OCI-LY7 (cell line): Measurements from ENCODE around the gene XPNPEP1. TPM values are rescaled to one million over a fixed set of nuclear protein-coding genes. Genes with fewer than 3 reads are reported as not detected.

Experiments
- Bru-seq: library from RNA; stranded (reverse); fragments of 400-500 nt; gene quantifications from one replicate; lab custom pipeline; 2021; lab: Mats Ljungman, UMichigan
- BruChase-seq, 2 experiments: library from RNA; stranded (reverse); fragments of 400-500 nt; gene quantifications; one replicate each; lab custom pipeline; 2021; lab: Mats Ljungman, UMichigan
- BruUV-seq: library from RNA; stranded (reverse); fragments of 400-500 nt; replicated peaks from 2 replicates; lab custom pipeline; 2021; lab: Mats Ljungman, UMichigan
- CTCF ChIA-PET: fragments of 300-600 bp; sonication (Branson Sonifier 250); formaldehyde crosslinking; loops from one replicate; lab custom pipeline; 2022; ENCODE audit warnings: antibody characterized with exemption; ENCODE audit not compliant: unreplicated experiment; lab: Charles Lee
- POLR2A ChIA-PET: fragments of 300-600 bp; sonication (Branson Sonifier 250); formaldehyde crosslinking; loops from one replicate; lab custom pipeline; 2022; ENCODE audit warnings: antibody characterized with exemption; lab: Charles Lee
- DNase-seq: peaks from one replicate; pipeline ENCODE4 v3.0.0-alpha.2; 2015; ENCODE audit warnings: low spot score
- H2AFZ ChIP-seq: fragments of 200-600 bp; sonication (generic), shearing (Covaris generic); 2 replicates; pipeline ENCODE4 v1.6.1; 2014; ENCODE audit warnings: mild to moderate bottlenecking, antibody characterized with exemption, low read length, moderate library complexity
- H3K27ac ChIP-seq: fragments of 200-600 bp; sonication (generic); 2 replicates; pipeline ENCODE4 v1.5.1; 2014; ENCODE audit warnings: mixed run types, low read depth, mild to moderate bottlenecking, moderate library complexity, low read length, inconsistent platforms; ENCODE audit not compliant: poor library complexity, severe bottlenecking
- H3K36me3 ChIP-seq: fragments of 200-600 bp; sonication (generic); 2 replicates; pipeline ENCODE4 v1.6.1; 2014; ENCODE audit warnings: mild to moderate bottlenecking, antibody characterized with exemption, low read length, moderate library complexity, mixed read lengths; ENCODE audit not compliant: insufficient read depth
- H3K4me1 ChIP-seq: fragments of 200-600 bp; sonication (generic); 2 replicates; pipeline ENCODE4 v1.5.1; 2014; ENCODE audit warnings: mild to moderate bottlenecking, low read length; ENCODE audit not compliant: insufficient read depth, poor library complexity, severe bottlenecking
- H3K4me2 ChIP-seq: fragments of 200-600 bp; sonication (generic); 2 replicates; pipeline ENCODE4 v1.6.1; 2014; ENCODE audit warnings: mild to moderate bottlenecking, low read length
- H3K4me3 ChIP-seq: fragments of 200-600 bp; sonication (generic); 2 replicates; pipeline ENCODE4 v1.5.1; 2014; ENCODE audit warnings: mild to moderate bottlenecking, low read depth, low read length; ENCODE audit not compliant: poor library complexity, severe bottlenecking
- H3K79me2 ChIP-seq: fragments of 200-600 bp; sonication (generic); 2 replicates; pipeline ENCODE4 v1.6.1; 2016; ENCODE audit warnings: low read depth, mild to moderate bottlenecking, low read length, moderate library complexity, mixed read lengths; ENCODE audit not compliant: insufficient read depth
- H3K9me2 ChIP-seq: fragments of 200-600 bp; sonication (generic); 2 replicates; pipeline ENCODE4 v1.6.1; 2016; ENCODE audit warnings: mild to moderate bottlenecking, low read length, mixed read lengths; ENCODE audit not compliant: insufficient read depth
- H3K9me3 ChIP-seq: fragments of 200-600 bp; sonication (generic); 2 replicates; pipeline ENCODE4 v1.6.1; 2014; ENCODE audit warnings: mild to moderate bottlenecking, mixed run types, low read length, mixed read lengths
- H4K20me1 ChIP-seq: fragments of 200-600 bp; sonication (generic); 2 replicates; pipeline ENCODE4 v1.6.1; 2014; ENCODE audit warnings: mild to moderate bottlenecking, antibody characterized with exemption, low read length, moderate library complexity, mixed read lengths; ENCODE audit not compliant: insufficient read depth
- EZH2phosphoT487 ChIP-seq: fragments of 200-600 bp; sonication (generic); IDR thresholded peaks from 2 replicates; pipeline ENCODE4 v1.6.1; 2018; ENCODE audit warnings: low read depth, borderline replicate concordance, mild to moderate bottlenecking, mixed run types, antibody characterized with exemption, low read length, moderate library complexity, mixed read lengths
- intact Hi-C: fragments of 100-400 bp; cut with micrococcal nuclease; formaldehyde crosslinking; loops from one replicate; pipeline ENCODE4 v1.10.0; 2022; ENCODE audit not compliant: unreplicated experiment
- long read RNA-seq: library from polyadenylated mRNA; stranded (forward); transcript quantifications from one replicate; pipeline ENCODE4 v2.0.0, GENCODE V29; 2022
- total RNA-seq, 2 experiments: library from RNA; depleted of rRNA in 1 of 2; stranded (reverse); fragments of >200 nt in 1 of 2; shearing (Covaris generic) in 1 of 2; gene quantifications; 2 replicates each; pipeline ENCODE4 v1.2.3, GENCODE V29; 2014 to 2022
- TF ChIP-seq, protein P1 (sequence below): fragments of 200-600 bp; sonication (generic); conservative IDR thresholded peaks from 2 replicates; pipeline ENCODE4 v1.5.1; 2014; ENCODE audit warnings: mild to moderate bottlenecking, antibody characterized with exemption, low read length, moderate library complexity, mixed read lengths

Gene XPNPEP1
- total RNA-seq (2014; rRNA removed; shearing (Covaris generic)) (234 and 237 TPM in 2 replicates), total RNA-seq (2022) (130 and 136 TPM in 2 replicates), Bru-seq, nascent RNA (percentile 91 among the genes with signal in this experiment), BruChase-seq, experiment 1, labeled RNA remaining after a 6-hour chase (percentile 91 among the genes with signal in this experiment), BruChase-seq, experiment 2, labeled RNA remaining after a 2-hour chase (percentile 85 among the genes with signal in this experiment)
- long read RNA-seq, transcript XPNPEP1-218 (21 exons, 2,539 nt), result major isoform, 138 of 232 reads
- long read RNA-seq, partial matches to known transcripts, result 28 of 232 reads
- long read RNA-seq, other reads (novel, unspliced or antisense), result 60 of 232 reads

GRCh38 chr10:109922976-109923921 is at the start of gene XPNPEP1:
Gene XPNPEP1, minus strand, starts transcription at chr10:109923511. Its CDS starts 78 bp downstream, at chr10:109923433.
- peak; percentile 89 for DNase-seq
- peak within 1 kb of the TSS; percentile 95 for H3K4me2 ChIP-seq
- H3K9me3 ChIP-seq, result peaks cover 13% of the 10 kb centered on the region; the same call in 1 of the 2 replicates
- POLR2A ChIA-PET, result interaction anchor here (0.7 to 4.8 kb wide), 4 partner anchors 12 to 555 kb away, joined by 3 to 39 read pairs (median 4); no protein-coding TSS in a partner anchor
- BruUV-seq, result no TSS peak
- TF ChIP-seq, protein P1, sequence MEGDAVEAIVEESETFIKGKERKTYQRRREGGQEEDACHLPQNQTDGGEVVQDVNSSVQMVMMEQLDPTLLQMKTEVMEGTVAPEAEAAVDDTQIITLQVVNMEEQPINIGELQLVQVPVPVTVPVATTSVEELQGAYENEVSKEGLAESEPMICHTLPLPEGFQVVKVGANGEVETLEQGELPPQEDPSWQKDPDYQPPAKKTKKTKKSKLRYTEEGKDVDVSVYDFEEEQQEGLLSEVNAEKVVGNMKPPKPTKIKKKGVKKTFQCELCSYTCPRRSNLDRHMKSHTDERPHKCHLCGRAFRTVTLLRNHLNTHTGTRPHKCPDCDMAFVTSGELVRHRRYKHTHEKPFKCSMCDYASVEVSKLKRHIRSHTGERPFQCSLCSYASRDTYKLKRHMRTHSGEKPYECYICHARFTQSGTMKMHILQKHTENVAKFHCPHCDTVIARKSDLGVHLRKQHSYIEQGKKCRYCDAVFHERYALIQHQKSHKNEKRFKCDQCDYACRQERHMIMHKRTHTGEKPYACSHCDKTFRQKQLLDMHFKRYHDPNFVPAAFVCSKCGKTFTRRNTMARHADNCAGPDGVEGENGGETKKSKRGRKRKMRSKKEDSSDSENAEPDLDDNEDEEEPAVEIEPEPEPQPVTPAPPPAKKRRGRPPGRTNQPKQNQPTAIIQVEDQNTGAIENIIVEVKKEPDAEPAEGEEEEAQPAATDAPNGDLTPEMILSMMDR, result no peak
- TF ChIP-seq EZH2phosphoT487, result no peak
- H4K20me1 ChIP-seq, result no peaks in the 10 kb centered on the region
- H3K4me3 ChIP-seq, result peak within 1 kb of the TSS; percentile 80
- CTCF ChIA-PET, result no interaction called here
- intact Hi-C loops, result loop anchor here (2.0 kb wide), 1 partner anchor 38 kb away; no protein-coding TSS in a partner anchor
- peaks cover 44% of the 10 kb centered on the region for H3K4me1 ChIP-seq
- no peaks in the 10 kb centered on the region for H3K9me2 ChIP-seq
- peaks cover 37% of the 10 kb centered on the region for H3K36me3 ChIP-seq
- H2AFZ ChIP-seq, result peak within 1 kb of the TSS; percentile 82; the same call in 1 of the 2 replicates
- H3K79me2 ChIP-seq, result peaks cover 49% of the 10 kb centered on the region
- H3K27ac ChIP-seq, result peak within 1 kb of the TSS; percentile 48

DNA sequence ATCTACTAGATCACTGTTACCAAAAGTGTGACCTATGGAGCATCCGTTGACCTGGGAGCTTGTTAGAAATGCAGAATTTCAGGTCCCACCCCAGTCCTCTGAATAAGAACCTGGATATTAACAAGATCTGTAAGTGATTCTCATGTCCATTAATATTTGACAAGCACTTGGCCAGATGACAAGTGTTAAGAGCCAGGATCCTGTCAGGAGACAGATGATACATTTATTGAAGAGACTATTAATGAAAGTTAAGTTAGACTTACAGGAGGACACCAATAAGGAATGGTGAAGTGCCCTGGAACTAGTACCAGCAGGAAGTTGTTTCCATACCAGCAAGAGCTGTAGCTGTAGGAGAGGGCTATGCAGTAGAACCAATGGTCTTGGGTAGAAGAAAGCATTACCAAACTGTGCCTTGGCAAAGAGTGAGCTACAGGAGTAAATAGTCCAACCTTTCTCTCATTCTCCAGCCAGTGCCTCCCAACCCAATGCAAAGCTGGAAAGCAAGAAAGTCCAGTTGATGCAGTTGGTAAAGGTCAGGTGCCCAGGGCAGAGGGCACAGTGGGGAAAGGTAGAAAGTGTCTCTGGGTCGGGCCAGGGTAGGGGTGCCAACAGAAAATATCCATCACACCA is 49.2 kb upstream of the XPNPEP1 start:
- H2AFZ ChIP-seq, result no peak overlapping the region
- no peaks in the 10 kb centered on the region for H4K20me1 ChIP-seq
- BruUV-seq, result no TSS peak
- ChIA-PET POLR2A (interaction anchor here (1.1 kb wide), 1 partner anchor 8 kb away, joined by 3 read pairs; no protein-coding TSS in a partner anchor), CTCF (no interaction called here)
- intact Hi-C loops, result no loop called here
- H3K4me3 ChIP-seq, result no peak overlapping the region
- H3K4me2 ChIP-seq, result no peak overlapping the region
- H3K4me1 ChIP-seq, result no peaks in the 10 kb centered on the region
- H3K9me2 ChIP-seq, result no peaks in the 10 kb centered on the region
- H3K27ac ChIP-seq, result no peak overlapping the region
- H3K79me2 ChIP-seq, result no peaks in the 10 kb centered on the region
- H3K9me3 ChIP-seq, result no peaks in the 10 kb centered on the region
- no peaks in the 10 kb centered on the region for H3K36me3 ChIP-seq
- no peak for DNase-seq
- TF ChIP-seq, protein P1, result no peak
- no peak for TF ChIP-seq EZH2phosphoT487
